Measurements from ENCODE around the gene C10orf90. TPM values are rescaled to one million over a fixed set of nuclear protein-coding genes. Genes with fewer than 3 reads are reported as not detected.
A peak's percentile ranks its signal among the peaks of the same experiment; 100 is the strongest.

Gene C10orf90
- total and polyA plus RNA-seq, 2 of the 8 experiments (the other 6 are each of a cell fraction or from before 2014, with no cell fraction given), result 0.21 TPM; not detected in 1

DNA sequence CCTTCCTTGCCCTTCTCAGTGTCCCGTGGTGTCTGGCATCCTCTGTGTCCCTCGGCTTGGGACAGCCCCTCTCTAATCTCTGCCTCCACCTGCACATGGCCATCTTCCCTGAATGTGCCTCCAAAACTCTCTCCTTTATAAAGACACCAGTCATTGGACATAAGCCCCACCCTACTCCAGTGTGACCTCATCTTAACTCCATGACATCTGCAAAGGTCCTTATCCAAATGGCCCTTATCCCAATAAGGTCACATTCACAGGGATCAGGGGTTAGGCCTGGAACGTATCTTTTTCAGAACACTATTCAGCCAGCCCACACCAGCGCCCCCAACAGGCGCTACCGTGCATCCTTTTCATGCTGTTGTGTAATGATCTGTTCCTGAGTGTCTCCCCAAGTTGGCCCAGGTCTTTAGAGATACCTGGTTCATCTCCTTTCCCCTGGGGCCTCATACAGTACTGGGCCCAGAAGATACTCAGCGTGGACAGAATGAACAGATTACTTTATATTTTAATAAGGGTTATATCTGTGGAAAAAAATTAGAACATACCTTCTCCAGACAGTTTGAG is 149.7 kb downstream of the C10orf90 start:
- H3K4me2 ChIP-seq (ENCODE audit: insufficient read depth in 1 of 2, low read depth in 2 of 2, low read length in 2 of 2), result no peak overlapping the region
- no peak overlapping the region for H3K56ac ChIP-seq (replicated peaks; ENCODE audit: insufficient read length, low read depth, low read length)
- no peak for TF ChIP-seq TAF1 (IDR thresholded peaks at IDR 0.05; ENCODE audit: low read depth, low read length)
- TF ChIP-seq SP2 (IDR thresholded peaks at IDR 0.05; ENCODE audit: low read length), result no peak
- TF ChIP-seq CREB1 (IDR thresholded peaks at IDR 0.05), result no peak
- no peak for TF ChIP-seq TEAD4 (IDR thresholded peaks at IDR 0.05; ENCODE audit: low read depth, low read length)
- no peak for TF ChIP-seq NANOG (IDR thresholded peaks at IDR 0.05; ENCODE audit: insufficient read depth, low read depth, low read length, poor library complexity, severe bottlenecking)
- no peak for TF ChIP-seq NRF1 (IDR thresholded peaks at IDR 0.05; ENCODE audit: low read depth, low read length)
- TF ChIP-seq, protein P1, sequence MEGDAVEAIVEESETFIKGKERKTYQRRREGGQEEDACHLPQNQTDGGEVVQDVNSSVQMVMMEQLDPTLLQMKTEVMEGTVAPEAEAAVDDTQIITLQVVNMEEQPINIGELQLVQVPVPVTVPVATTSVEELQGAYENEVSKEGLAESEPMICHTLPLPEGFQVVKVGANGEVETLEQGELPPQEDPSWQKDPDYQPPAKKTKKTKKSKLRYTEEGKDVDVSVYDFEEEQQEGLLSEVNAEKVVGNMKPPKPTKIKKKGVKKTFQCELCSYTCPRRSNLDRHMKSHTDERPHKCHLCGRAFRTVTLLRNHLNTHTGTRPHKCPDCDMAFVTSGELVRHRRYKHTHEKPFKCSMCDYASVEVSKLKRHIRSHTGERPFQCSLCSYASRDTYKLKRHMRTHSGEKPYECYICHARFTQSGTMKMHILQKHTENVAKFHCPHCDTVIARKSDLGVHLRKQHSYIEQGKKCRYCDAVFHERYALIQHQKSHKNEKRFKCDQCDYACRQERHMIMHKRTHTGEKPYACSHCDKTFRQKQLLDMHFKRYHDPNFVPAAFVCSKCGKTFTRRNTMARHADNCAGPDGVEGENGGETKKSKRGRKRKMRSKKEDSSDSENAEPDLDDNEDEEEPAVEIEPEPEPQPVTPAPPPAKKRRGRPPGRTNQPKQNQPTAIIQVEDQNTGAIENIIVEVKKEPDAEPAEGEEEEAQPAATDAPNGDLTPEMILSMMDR (IDR thresholded peaks at IDR 0.05; ENCODE audit: control extremely low read depth in 1 of 3, insufficient read depth in 1 of 3, low read depth in 1 of 3, low read length in 3 of 3), result peak in 1 of 3 experiments; percentile 13; a peak in 1 of 4 replicates
- no peak for TF ChIP-seq ZNF274 (IDR thresholded peaks at IDR 0.05; ENCODE audit: borderline replicate concordance, extremely low read depth, low read length)
- no peaks in the 10 kb centered on the region for H3K9me3 ChIP-seq (ENCODE audit: insufficient read depth in 2 of 2, low read depth in 1 of 2, low read length in 1 of 2)
- no peak overlapping the region for H3K23ac ChIP-seq (ENCODE audit: insufficient read length)
- no peaks in the 10 kb centered on the region for H4K20me1 ChIP-seq (replicated peaks in 1 of 2; ENCODE audit: control insufficient read depth in 1 of 2, insufficient read depth in 2 of 2, low read length in 2 of 2)
- H3K18ac ChIP-seq (ENCODE audit: extremely low read depth, low read length), result no peak overlapping the region
- H4K91ac ChIP-seq (replicated peaks; ENCODE audit: insufficient read length, low read length), result no peak overlapping the region
- no peak overlapping the region for H3K4me3 ChIP-seq (ENCODE audit: extremely low read depth in 1 of 4, insufficient read depth in 2 of 4, low read depth in 3 of 4, low read length in 4 of 4)
- no peak overlapping the region for H2BK5ac ChIP-seq (ENCODE audit: low read depth, low read length)
- H4K5ac ChIP-seq (ENCODE audit: insufficient read length, low read depth, low read length), result no peak overlapping the region
- no peaks in the 10 kb centered on the region for H3K36me3 ChIP-seq (ENCODE audit: control insufficient read depth in 2 of 4, insufficient read depth in 4 of 4, low read length in 3 of 4)
- no peaks in the 10 kb centered on the region for H3K27me3 ChIP-seq (replicated peaks in 1 of 4; ENCODE audit: control insufficient read depth in 3 of 4, extremely low read depth in 1 of 4, insufficient read depth in 3 of 4, low read length in 3 of 4)
- no peaks in the 10 kb centered on the region; the same call in 1 of the 2 replicates for H3K23me2 ChIP-seq (ENCODE audit: low read depth, low read length)
- no peaks in the 10 kb centered on the region for H3K79me1 ChIP-seq (ENCODE audit: low read depth, low read length)
- H2BK15ac ChIP-seq (ENCODE audit: low read length), result no peak overlapping the region
- H3K27ac ChIP-seq (ENCODE audit: low read depth, low read length), result no peak overlapping the region
- no peak overlapping the region for H3K4ac ChIP-seq (replicated peaks; ENCODE audit: insufficient read length, low read depth, low read length)
- no peaks in the 10 kb centered on the region for H3K79me2 ChIP-seq (ENCODE audit: control insufficient read depth in 1 of 2, insufficient read depth in 2 of 2, low read length in 2 of 2)
- no peak overlapping the region for H3K9ac ChIP-seq (replicated peaks in 1 of 4; ENCODE audit: extremely low read depth in 1 of 4, low read depth in 3 of 4, low read length in 3 of 4)
- no peak overlapping the region for H3K14ac ChIP-seq (ENCODE audit: insufficient read length)
- 77% methylated on average over 7 of the region's 7 CpGs; no CpG with 5 or more reads in 1 of the 2 experiments for WGBS, 2 experiments (ENCODE audit: extremely low coverage in 1 of 2, insufficient coverage in 1 of 2, insufficient read length in 1 of 2, insufficient replicate concordance in 2 of 2, low coverage in 1 of 2, low lambda C conversion rate in 2 of 2, missing lambda C conversion rate in 1 of 2)
- no peak overlapping the region for H2AFZ ChIP-seq (ENCODE audit: low read length)
- no peak overlapping the region for H4K8ac ChIP-seq (ENCODE audit: extremely low read depth, insufficient read depth, low read length)
- POLR2A ChIA-PET (ENCODE audit: partially characterized antibody), result no interaction called here
- FAIRE-seq (no peak), DNase-seq (ENCODE audit: low read depth in 1 of 2, low spot score in 2 of 2) (no peak)
- no peaks in the 10 kb centered on the region for H3K4me1 ChIP-seq (replicated peaks in 1 of 4; ENCODE audit: control insufficient read depth in 3 of 4, insufficient read depth in 4 of 4, low read length in 3 of 4)
- H2BK20ac ChIP-seq (ENCODE audit: low read length), result no peak overlapping the region
- no peak overlapping the region for H2BK12ac ChIP-seq (ENCODE audit: low read depth, low read length)
- H2BK120ac ChIP-seq (replicated peaks; ENCODE audit: low read depth, low read length), result no peak overlapping the region
- CTCF ChIA-PET (ENCODE audit: partially characterized antibody), result interaction anchor here (0.9 to 1.3 kb wide), 4 partner anchors 14 to 94 kb away, joined by 3 to 4 read pairs (median 3); no protein-coding TSS in a partner anchor
- H2AK5ac ChIP-seq (ENCODE audit: low read depth, low read length), result no peak overlapping the region

Measured in H1 (cell line).